Body of pancreas (tissue), 4 donors: ENCODE measurements around the gene SF3B3. TPM values are rescaled to one million over a fixed set of nuclear protein-coding genes. Genes with fewer than 3 reads are reported as not detected.
A peak's percentile ranks its signal among the peaks of the same experiment; 100 is the strongest.
"Not testable (repeated sequence)": the region's sequence is repeated elsewhere in the genome, so short reads cannot be mapped to it uniquely, and the experiment has no call there.

Experiments
- ATAC-seq: fragments of 150-250 bp; one replicate; pipeline ENCODE4 v1.9.1; 2016
- DNase-seq, 4 donors: peaks; one replicate each; pipeline ENCODE4 v3.0.0-alpha.2; 2019
- H3K27ac ChIP-seq, 4 donors: fragments of 200-600 bp; sonication (generic); 1 replicate in 3 of 4; 2 replicates in 1 of 4; pipeline versions ENCODE4 v1.5.1 to v1.6.1; 2016 to 2019; ENCODE audit warnings: mild to moderate bottlenecking in 1 of 4, mixed read lengths in 1 of 4, moderate library complexity in 1 of 4
- H3K27me3 ChIP-seq, 2 donors: fragments of 200-600 bp; sonication (generic); one replicate each; pipeline ENCODE4 v1.6.0; 2016; ENCODE audit warnings: mild to moderate bottlenecking in 1 of 2
- H3K36me3 ChIP-seq, 2 donors: fragments of 200-600 bp; sonication (generic); replicated peaks in 1 of 2; 2 replicates each; pipeline ENCODE4 v1.5.1; 2016; ENCODE audit warnings: low read depth in 2 of 2; ENCODE audit not compliant: insufficient read depth in 1 of 2
- H3K4me1 ChIP-seq: fragments of 200-600 bp; sonication (generic); one replicate; pipeline ENCODE4 v1.6.0; 2016
- H3K4me3 ChIP-seq, 2 donors: fragments of 200-600 bp; sonication (generic); 1 replicate in 1 of 2; 2 replicates in 1 of 2; pipeline ENCODE4 v1.5.1; 2016 to 2019
- H3K9me3 ChIP-seq, 3 donors: fragments of 200-600 bp; sonication (generic); 1 replicate in 2 of 3; 2 replicates in 1 of 3; pipeline ENCODE4 v1.5.1; 2016
- CTCF ChIP-seq, 7 experiments: fragments of 450-650 bp in 4 of 7; fragments of 200-600 bp in 3 of 7; sonication (generic) in 3 of 7; IDR thresholded peaks; one replicate each; pipeline ENCODE4 v1.5.1; 2016 to 2019; ENCODE audit warnings: antibody characterized with exemption in 7 of 7
- POLR2A ChIP-seq, 3 donors: fragments of 450-650 bp; IDR thresholded peaks; one replicate each; pipeline ENCODE4 v1.6.1; 2016; ENCODE audit warnings: antibody characterized with exemption in 3 of 3, mild to moderate bottlenecking in 2 of 3
- WGBS, 2 donors: methylation state at CpG; one replicate each; pipeline ENCODE4 v1.1.5; 2017; 5-methylcytosine and 5-hydroxymethylcytosine counted together
- intact Hi-C: fragments of 100-400 bp; cut with DNase I; formaldehyde crosslinking; loops from one replicate; pipeline ENCODE4 v1.15.1; 2023
- total RNA-seq, 2 donors: library from RNA; depleted of rRNA; stranded (reverse); fragments of >200 nt; gene quantifications; one replicate each; pipeline ENCODE4 v1.1.0, GENCODE V29; 2016

SF3B3 gene
- total RNA-seq, 2 donors from 2014 or later, result 47.5 to 53.4 TPM

DNA sequence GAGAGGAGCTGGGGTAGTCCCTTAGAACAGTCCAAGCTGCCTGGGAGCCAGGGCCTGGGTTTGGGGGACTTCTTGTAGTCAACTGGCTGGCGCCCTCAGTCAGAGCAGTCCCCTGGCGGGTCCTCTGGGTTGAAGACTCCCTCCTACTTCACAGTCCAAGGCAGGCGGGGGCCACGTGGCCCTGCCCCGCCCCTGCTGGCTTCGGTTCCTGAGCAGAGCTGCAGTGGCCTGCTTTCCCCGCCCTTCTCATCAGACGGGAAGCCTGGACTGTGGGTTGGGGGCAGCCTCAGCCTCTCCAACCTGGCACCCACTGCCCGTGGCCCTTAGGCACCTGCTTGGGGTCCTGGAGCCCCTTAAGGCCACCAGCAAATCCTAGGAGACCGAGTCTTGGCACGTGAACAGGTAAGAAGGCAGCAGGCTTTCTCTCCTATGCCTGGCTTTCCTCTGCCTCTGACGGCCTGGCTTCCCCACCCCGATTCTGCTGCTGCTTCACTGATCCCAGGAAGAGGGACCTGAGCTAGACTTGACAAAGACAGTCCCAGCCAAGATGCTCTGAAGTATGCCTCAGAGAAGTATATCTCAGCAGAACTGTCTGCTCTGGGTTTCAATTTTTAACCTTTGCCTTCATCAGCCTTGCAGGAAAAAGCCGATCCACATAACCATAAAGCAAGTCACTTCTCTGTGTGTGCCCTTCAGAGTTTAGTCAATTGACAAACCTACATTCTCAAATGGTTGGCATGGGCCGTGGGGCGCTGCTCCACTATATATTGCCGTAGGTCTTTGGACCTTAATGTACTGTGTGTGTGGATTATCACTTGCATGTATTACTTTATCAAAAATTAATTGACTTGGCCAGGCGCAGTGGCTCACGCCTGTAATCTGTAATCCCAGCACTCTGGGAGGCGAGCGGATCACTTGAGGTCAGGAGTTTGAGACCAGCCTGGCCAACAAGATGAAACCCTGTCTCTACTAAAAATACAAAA lies 56.3 kb downstream of the SF3B3 start:
- no peak overlapping the region for H3K4me3 ChIP-seq
- ATAC-seq, result no peak

GRCh38 chr16:70582280-70582978 lies 58.8 kb downstream of the SF3B3 start:
- no peaks in the 10 kb centered on the region for H3K27me3 ChIP-seq
- DNase-seq (no peak), ATAC-seq (no peak)
- 79 to 86% methylated on average over 10 to 11 of the region's 11 CpGs for WGBS, 2 donors
- no peak overlapping the region for H3K4me3 ChIP-seq
- TF ChIP-seq POLR2A (IDR thresholded peaks at IDR 0.05), result no peak
- TF ChIP-seq CTCF (IDR thresholded peaks at IDR 0.05), result no peak
- no peaks in the 10 kb centered on the region for H3K9me3 ChIP-seq
- peaks cover 6% of the 10 kb centered on the region for H3K4me1 ChIP-seq
- no peak overlapping the region for H3K27ac ChIP-seq
- no peaks in the 10 kb centered on the region for H3K36me3 ChIP-seq
- intact Hi-C loops, result no loop called here

More for the DNA sequence above, 56.3 kb downstream of the SF3B3 start:
- Histone ChIP-seq H3K27me3 (no peaks in the 10 kb centered on the region), H3K9me3 (no peaks in the 10 kb centered on the region), H3K27ac (no peak overlapping the region), H3K4me1 (peaks cover 6% of the 10 kb centered on the region), H3K36me3 (peaks cover 0 to 1% of the 10 kb centered on the region in 2 donors)
- intact Hi-C loops, result no loop called here
- no peak for TF ChIP-seq CTCF (IDR thresholded peaks at IDR 0.05)
- TF ChIP-seq POLR2A (IDR thresholded peaks at IDR 0.05), result no peak
- 61 to 72% methylated on average over 13 to 21 of the region's 21 CpGs for WGBS, 2 donors
- peak in 2 of 4 donors; percentile 19 to 45 for DNase-seq

- no peak for ATAC-seq
- Histone ChIP-seq H3K9me3 (no peaks in the 10 kb centered on the region), H3K36me3 (no peaks in the 10 kb centered on the region), H3K27ac (no peak overlapping the region), H3K4me1 (peaks cover 18% of the 10 kb centered on the region), H3K4me3 (no peak overlapping the region), H3K27me3 (no peaks in the 10 kb centered on the region)
- TF ChIP-seq POLR2A (IDR thresholded peaks at IDR 0.05), result no peak
- no peak for TF ChIP-seq CTCF (IDR thresholded peaks at IDR 0.05)
- WGBS, 2 donors, result 75 to 87% methylated on average over 3 to 9 of the region's 9 CpGs
- intact Hi-C loops, result no loop called here
- DNase-seq, result no peak
Observed at GRCh38 chr16:70586731-70587130, 63.1 kb downstream of the SF3B3 start.

DNA sequence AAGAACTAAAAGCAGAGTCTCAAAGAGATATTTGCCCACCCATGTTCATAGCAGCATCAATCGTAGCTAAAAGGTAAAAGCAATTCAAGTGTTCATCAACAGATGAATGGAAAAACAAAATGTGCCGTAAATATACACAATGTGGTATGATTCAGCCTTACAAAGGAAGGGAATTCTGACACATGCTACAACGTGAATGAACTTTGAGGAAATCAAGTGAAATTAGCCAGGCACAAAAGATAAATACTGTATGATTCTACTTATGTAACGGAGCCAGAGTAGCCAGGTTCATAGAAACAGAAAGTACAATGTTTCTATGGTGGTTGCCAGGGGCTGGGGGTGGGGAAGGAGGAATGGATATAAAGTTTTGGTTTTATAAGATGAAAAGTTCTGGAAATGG lies 64.9 kb downstream of the SF3B3 start:
- peaks cover 24% of the 10 kb centered on the region for H3K4me1 ChIP-seq
- no peak for TF ChIP-seq POLR2A (IDR thresholded peaks at IDR 0.05)
- H3K4me3 ChIP-seq, result no peak overlapping the region
- DNase-seq (no peak), ATAC-seq (no peak)
- H3K27me3 ChIP-seq, result no peaks in the 10 kb centered on the region
- H3K27ac ChIP-seq, result no peak overlapping the region
- no peaks in the 10 kb centered on the region for H3K9me3 ChIP-seq
- intact Hi-C loops, result no loop called here
- WGBS, 2 donors, result 44 to 50% methylated on average over 4 of the region's 4 CpGs
- no peaks in the 10 kb centered on the region for H3K36me3 ChIP-seq

- Histone ChIP-seq H3K27ac (peak overlapping the region in 3 of 4 donors; percentile 30 to 72 (median 58)), H3K4me1 (peaks cover 25% of the 10 kb centered on the region)
- H3K4me3 ChIP-seq, ATAC-seq, H3K9me3 ChIP-seq, H3K36me3 ChIP-seq, intact Hi-C loops, DNase-seq, H3K27me3 ChIP-seq: not testable (repeated sequence)
- WGBS, 2 donors, result 92 to 100% methylated on average over 2 to 3 of the region's 3 CpGs
Observed at GRCh38 chr16:70589416-70589815, 65.8 kb downstream of the SF3B3 start.
